Hepatocyte (in vitro differentiated cells): ENCODE measurements around the gene FLACC1. TPM values are rescaled to one million over a fixed set of nuclear protein-coding genes. Genes with fewer than 3 reads are reported as not detected.

Experiments used
- DNase-seq: peaks from one replicate; pipeline ENCODE4 v3.0.0-alpha.2; 2016; ENCODE audit warnings: low spot score
- H2AFZ ChIP-seq: fragments of 200-600 bp; sonication (generic); 2 replicates; pipeline ENCODE4 v1.6.0; 2016; ENCODE audit warnings: antibody characterized with exemption, mild to moderate bottlenecking
- H3K27ac ChIP-seq: fragments of 200-600 bp; sonication (generic); 2 replicates; pipeline ENCODE4 v1.5.1; 2016; ENCODE audit warnings: mild to moderate bottlenecking
- H3K27me3 ChIP-seq: fragments of 200-600 bp; sonication (generic); 2 replicates; pipeline ENCODE4 v1.6.1; 2016
- H3K36me3 ChIP-seq: fragments of 200-600 bp; sonication (generic); replicated peaks from 2 replicates; pipeline ENCODE4 v1.5.1; 2016; ENCODE audit warnings: low read depth; ENCODE audit not compliant: insufficient read depth
- H3K4me1 ChIP-seq: fragments of 200-600 bp; sonication (generic); 2 replicates; pipeline ENCODE4 v1.5.1; 2016; ENCODE audit warnings: mild to moderate bottlenecking, moderate library complexity; ENCODE audit not compliant: insufficient read depth
- H3K4me2 ChIP-seq: fragments of 200-600 bp; sonication (generic); 2 replicates; pipeline ENCODE4 v1.6.0; 2016
- H3K4me3 ChIP-seq: fragments of 200-600 bp; sonication (generic); 2 replicates; pipeline ENCODE4 v1.5.1; 2016; ENCODE audit warnings: mild to moderate bottlenecking
- H3K79me2 ChIP-seq: fragments of 200-600 bp; sonication (generic); 2 replicates; pipeline ENCODE4 v1.6.0; 2017; ENCODE audit warnings: mild to moderate bottlenecking
- H3K9me2 ChIP-seq: fragments of 200-600 bp; sonication (generic); replicated peaks from 2 replicates; pipeline ENCODE4 v1.6.0; 2017; ENCODE audit warnings: mild to moderate bottlenecking; ENCODE audit not compliant: insufficient read depth
- H3K9me3 ChIP-seq: fragments of 200-600 bp; sonication (generic); 2 replicates; pipeline ENCODE4 v1.5.1; 2016; ENCODE audit warnings: low read depth, mild to moderate bottlenecking
- H4K20me1 ChIP-seq: fragments of 200-600 bp; sonication (generic); 2 replicates; pipeline ENCODE4 v1.6.0; 2016; ENCODE audit warnings: mild to moderate bottlenecking; ENCODE audit not compliant: insufficient read depth, poor library complexity, severe bottlenecking
- CTCF ChIP-seq: fragments of 200-600 bp; sonication (generic); IDR thresholded peaks from 2 replicates; pipeline ENCODE4 v1.5.1; 2016; ENCODE audit warnings: antibody characterized with exemption, mild to moderate bottlenecking; ENCODE audit not compliant: poor library complexity
- EZH2 ChIP-seq: fragments of 200-600 bp; sonication (generic); IDR thresholded peaks from 2 replicates; pipeline ENCODE4 v1.6.1; 2016; ENCODE audit warnings: antibody characterized with exemption, mild to moderate bottlenecking, borderline replicate concordance
- EZH2phosphoT487 ChIP-seq: fragments of 200-600 bp; sonication (generic); IDR thresholded peaks from one replicate; pipeline ENCODE4 v1.6.1; 2018; ENCODE audit warnings: antibody characterized with exemption, mild to moderate bottlenecking, low read depth, moderate library complexity; ENCODE audit not compliant: unreplicated experiment, severe bottlenecking
- WGBS: methylation state at CpG from one replicate; pipeline ENCODE4 v1.1.6; 2016; ENCODE audit warnings: low lambda C conversion rate; ENCODE audit errors: missing lambda C conversion rate; 5-methylcytosine and 5-hydroxymethylcytosine counted together
- polyA plus RNA-seq: library from polyadenylated mRNA; unstranded; fragments of >200 nt; fragmentation: Nextera tagmentation; extraction: Ambion mirVana; gene quantifications from 2 replicates; pipeline ENCODE4 v1.2.1, GENCODE V29; 2016
- total RNA-seq: library from RNA; depleted of rRNA; stranded (reverse); fragments of >200 nt; gene quantifications from 2 replicates; pipeline ENCODE4 v1.2.3, GENCODE V29; 2014

Gene FLACC1
- total and polyA plus RNA-seq, 2 experiments from 2014 or later: 0.34 to 0.80 TPM

- H3K79me2 ChIP-seq: no peaks in the 10 kb centered on the region
- TF ChIP-seq CTCF (no peak), EZH2phosphoT487 (no peak), EZH2 (no peak)
- H3K4me2 ChIP-seq: no peak overlapping the region
- no peaks in the 10 kb centered on the region for H3K36me3 ChIP-seq
- no peaks in the 10 kb centered on the region for H3K27me3 ChIP-seq
- no peaks in the 10 kb centered on the region for H3K9me2 ChIP-seq
- H3K4me3 ChIP-seq: no peak overlapping the region
- H3K27ac ChIP-seq: no peak overlapping the region
- no peak overlapping the region for H2AFZ ChIP-seq
- WGBS: 93% methylated on average over 6 of the region's 6 CpGs
- H4K20me1 ChIP-seq: no peaks in the 10 kb centered on the region
- H3K9me3 ChIP-seq: no peaks in the 10 kb centered on the region
- no peak for DNase-seq
- no peaks in the 10 kb centered on the region for H3K4me1 ChIP-seq
These were observed 80.6 kb downstream of the FLACC1 start for GRCh38 chr2:201276511-201276910.

GRCh38 chr2:201275990-201276389, 81.2 kb downstream of the FLACC1 start:
- no peak for TF ChIP-seq EZH2
- TF ChIP-seq EZH2phosphoT487: no peak
- no peak for TF ChIP-seq CTCF
- Histone ChIP-seq H3K4me2 (no peak overlapping the region), H3K4me1 (no peaks in the 10 kb centered on the region), H3K4me3 (no peak overlapping the region), H3K79me2 (no peaks in the 10 kb centered on the region), H3K9me2 (no peaks in the 10 kb centered on the region), H4K20me1 (no peaks in the 10 kb centered on the region), H3K27me3 (no peaks in the 10 kb centered on the region), H3K27ac (no peak overlapping the region), H3K36me3 (no peaks in the 10 kb centered on the region), H2AFZ (no peak overlapping the region), H3K9me3 (no peaks in the 10 kb centered on the region)
- WGBS: 76% methylated on average over 5 of the region's 5 CpGs
- no peak for DNase-seq

- 74% methylated on average over 2 of the region's 2 CpGs for WGBS
- Histone ChIP-seq H3K36me3 (no peaks in the 10 kb centered on the region), H3K4me2 (no peak overlapping the region), H3K9me3 (no peaks in the 10 kb centered on the region), H3K4me3 (no peak overlapping the region), H4K20me1 (no peaks in the 10 kb centered on the region), H3K4me1 (no peaks in the 10 kb centered on the region), H3K9me2 (no peaks in the 10 kb centered on the region), H3K27me3 (no peaks in the 10 kb centered on the region), H3K79me2 (no peaks in the 10 kb centered on the region), H2AFZ (no peak overlapping the region), H3K27ac (no peak overlapping the region)
- DNase-seq: no peak
- no peak for TF ChIP-seq EZH2phosphoT487
- no peak for TF ChIP-seq EZH2
- TF ChIP-seq CTCF: no peak
These were observed 82.1 kb downstream of the FLACC1 start for GRCh38 chr2:201275069-201275468.
